Midbrain (tissue), 1 donor: ENCODE data around the gene LEKR1.
A peak's percentile ranks its signal among the peaks of the same experiment; 100 is the strongest.

Source experiments
- DNase-seq: peaks from one replicate; lab custom pipeline; 2025; lab: John Stamatoyannopoulos, UW

LEKR1 gene

GRCh38 chr3:157063469-157063868, 237.3 kb downstream of the LEKR1 start:
- no peak for DNase-seq

GRCh38 chr3:157063926-157064325, 237.8 kb downstream of the LEKR1 start:
- peak; percentile 52 for DNase-seq

GRCh38 chr3:157064402-157064801, 238.2 kb downstream of the LEKR1 start:
- DNase-seq, result peak; percentile 6

GRCh38 chr3:157065201-157065600, 239.0 kb downstream of the LEKR1 start:
- no peak for DNase-seq

GRCh38 chr3:157066335-157067098, 240.4 kb downstream of the LEKR1 start:
- DNase-seq, result peak; percentile 50

- no peak for DNase-seq
Observed at GRCh38 chr3:157067114-157067513, 241.0 kb downstream of the LEKR1 start.

GRCh38 chr3:157069406-157069805, 243.3 kb downstream of the LEKR1 start:
- DNase-seq, result no peak

- no peak for DNase-seq
Observed at GRCh38 chr3:157069846-157070677, 243.9 kb downstream of the LEKR1 start.

GRCh38 chr3:157070678-157070999, 244.5 kb downstream of the LEKR1 start:
- DNase-seq, result no peak

- DNase-seq, result no peak
Observed at GRCh38 chr3:157071744-157072525, 245.8 kb downstream of the LEKR1 start.

- DNase-seq, result no peak
Observed at GRCh38 chr3:157073810-157074209, 247.7 kb downstream of the LEKR1 start.

- DNase-seq, result no peak
Observed at GRCh38 chr3:157074490-157074889, 248.3 kb downstream of the LEKR1 start.

GRCh38 chr3:157074981-157075380, 248.8 kb downstream of the LEKR1 start:
- DNase-seq, result no peak

- peak; percentile 67 for DNase-seq
Observed at GRCh38 chr3:157075693-157076420, 249.7 kb downstream of the LEKR1 start.

GRCh38 chr3:157077565-157077991, 251.4 kb downstream of the LEKR1 start:
- peak; percentile 49 for DNase-seq

GRCh38 chr3:157078131-157078810, 252.1 kb downstream of the LEKR1 start:
- DNase-seq, result no peak

GRCh38 chr3:157078811-157079185, 252.6 kb downstream of the LEKR1 start:
- DNase-seq, result no peak

- DNase-seq, result no peak
Observed at GRCh38 chr3:157079676-157080369, 253.7 kb downstream of the LEKR1 start.

GRCh38 chr3:157081626-157082210, 255.6 kb downstream of the LEKR1 start:
- no peak for DNase-seq

- DNase-seq, result no peak
Observed at GRCh38 chr3:157082305-157082982, 256.3 kb downstream of the LEKR1 start.
